Mesendoderm (in vitro differentiated cells): ENCODE results near the gene UCHL1.
"Not testable (repeated sequence)": the region's sequence is repeated elsewhere in the genome, so short reads cannot be mapped to it uniquely, and the experiment has no call there.

Experiments
- DNase-seq: peaks from one replicate; pipeline ENCODE4 v3.0.0; 2013
- H2AK5ac ChIP-seq: 2 replicates; pipeline ENCODE4 v1.6.1; 2013; ENCODE audit warnings: low read length, inconsistent platforms
- H2BK120ac ChIP-seq: 2 replicates; pipeline ENCODE4 v1.6.1; 2013; ENCODE audit warnings: low read depth, mild to moderate bottlenecking, low read length, moderate library complexity, mixed read lengths
- H2BK15ac ChIP-seq: replicated peaks from 2 replicates; pipeline ENCODE4 v1.6.1; 2013; ENCODE audit warnings: low read depth, mild to moderate bottlenecking, moderate library complexity
- H2BK5ac ChIP-seq: 2 replicates; pipeline ENCODE4 v1.6.1; 2013; ENCODE audit warnings: low read length, inconsistent platforms
- H3K18ac ChIP-seq: 2 replicates; pipeline ENCODE4 v1.6.1; 2013; ENCODE audit warnings: mild to moderate bottlenecking, low read length, mixed read lengths
- H3K23ac ChIP-seq: one replicate; pipeline ENCODE4 v1.6.1; 2013; ENCODE audit warnings: low read length
- H3K27ac ChIP-seq: 2 replicates; pipeline ENCODE4 v1.5.1; 2013; ENCODE audit warnings: low read depth, mild to moderate bottlenecking, inconsistent platforms, low read length, moderate library complexity
- H3K27me3 ChIP-seq: 2 replicates; pipeline ENCODE4 v1.6.1; 2013; ENCODE audit warnings: low read length, control low read depth, mild to moderate bottlenecking, inconsistent platforms; ENCODE audit not compliant: insufficient read depth, poor library complexity
- H3K36me3 ChIP-seq: 2 replicates; pipeline ENCODE4 v1.6.1; 2013; ENCODE audit warnings: low read length, inconsistent platforms; ENCODE audit not compliant: control insufficient read depth, insufficient read depth
- H3K4ac ChIP-seq: one replicate; pipeline ENCODE4 v1.6.1; 2013; ENCODE audit warnings: low read depth, mild to moderate bottlenecking, low read length, moderate library complexity
- H3K4me1 ChIP-seq: 2 replicates; pipeline ENCODE4 v1.6.1; 2013; ENCODE audit warnings: low read depth, low read length, inconsistent platforms; ENCODE audit not compliant: control insufficient read depth
- H3K4me2 ChIP-seq: 2 replicates; pipeline ENCODE4 v1.6.1; 2013; ENCODE audit warnings: low read length
- H3K4me3 ChIP-seq: 2 replicates; pipeline ENCODE4 v1.5.1; 2013; ENCODE audit warnings: mild to moderate bottlenecking, low read length
- H3K56ac ChIP-seq: one replicate; pipeline ENCODE4 v1.6.1; 2013; ENCODE audit warnings: low read length
- H3K79me1 ChIP-seq: 2 replicates; pipeline ENCODE4 v1.6.1; 2013; ENCODE audit warnings: low read length, inconsistent platforms
- H3K79me2 ChIP-seq: 2 replicates; pipeline ENCODE4 v1.6.1; 2013; ENCODE audit warnings: mild to moderate bottlenecking, low read length; ENCODE audit not compliant: control insufficient read depth, insufficient read depth
- H3K9ac ChIP-seq: 2 replicates; pipeline ENCODE4 v1.6.1; 2013; ENCODE audit warnings: low read length, inconsistent platforms
- H4K5ac ChIP-seq: one replicate; pipeline ENCODE4 v1.6.1; 2013; ENCODE audit warnings: low read length
- H4K8ac ChIP-seq: one replicate; pipeline ENCODE4 v1.6.1; 2013; ENCODE audit warnings: low read depth, mild to moderate bottlenecking, control low read depth, low read length, moderate library complexity
- WGBS: extraction: QIAGEN DNeasy Blood & Tissue Kit; methylation state at CpG from one replicate; pipeline ENCODE4 v1.1.7; 2013; ENCODE audit warnings: low lambda C conversion rate, missing lambda C conversion rate; ENCODE audit not compliant: insufficient coverage; ENCODE audit errors: extremely low coverage; 5-methylcytosine and 5-hydroxymethylcytosine counted together

UCHL1 gene

DNA sequence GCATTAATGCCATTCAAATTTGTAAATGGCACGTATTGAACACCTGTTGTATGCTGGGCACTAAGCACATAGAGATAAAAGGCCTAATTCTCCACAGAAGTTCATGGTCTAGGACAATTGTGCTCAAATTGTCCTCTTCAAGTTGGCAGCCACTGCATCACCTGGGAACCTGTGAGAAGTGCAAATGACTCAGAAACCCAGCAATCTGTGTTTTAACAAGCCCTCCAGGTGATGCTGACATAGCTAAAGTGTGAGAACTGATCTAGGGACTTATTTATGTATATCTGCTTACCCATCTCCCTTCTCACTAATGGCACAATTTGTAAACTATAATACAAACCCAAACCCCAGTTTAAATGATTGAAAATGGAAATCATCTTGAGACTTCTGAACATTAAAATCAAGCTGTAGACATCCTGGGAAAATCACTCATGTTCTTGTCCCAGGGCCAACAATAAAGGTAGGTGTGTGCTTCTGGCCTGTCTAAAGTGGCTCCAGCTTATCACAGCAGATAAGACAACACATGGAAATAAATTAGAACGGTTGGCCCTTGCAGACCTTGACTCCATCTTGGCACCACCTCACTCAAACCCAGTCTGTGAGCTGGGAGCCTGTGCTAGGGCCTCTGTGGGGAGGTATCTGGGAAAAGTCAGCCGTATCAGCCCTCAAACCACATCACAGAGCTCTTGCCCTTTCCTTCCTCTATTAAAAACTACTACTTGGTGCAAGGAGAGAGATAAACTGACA is 46.8 kb downstream of the UCHL1 start:
- Histone ChIP-seq H4K8ac (no peak overlapping the region), H3K4me2 (no peak overlapping the region), H3K4me1 (peaks cover 4% of the 10 kb centered on the region), H3K27ac (no peak overlapping the region), H3K56ac (no peak overlapping the region), H3K9ac (no peak overlapping the region), H2BK5ac (no peak overlapping the region), H2BK15ac (no peak overlapping the region), H3K36me3 (no peaks in the 10 kb centered on the region), H3K79me1 (no peaks in the 10 kb centered on the region), H3K79me2 (no peaks in the 10 kb centered on the region), H2BK120ac (no peak overlapping the region), H3K23ac (no peak overlapping the region), H3K4me3 (no peak overlapping the region), H4K5ac (no peak overlapping the region), H2AK5ac (no peak overlapping the region), H3K27me3 (no peaks in the 10 kb centered on the region), H3K4ac (no peak overlapping the region), H3K18ac (no peak overlapping the region)
- no peak for DNase-seq
- no CpG with 5 or more reads among the region's 3 CpGs for WGBS

DNA sequence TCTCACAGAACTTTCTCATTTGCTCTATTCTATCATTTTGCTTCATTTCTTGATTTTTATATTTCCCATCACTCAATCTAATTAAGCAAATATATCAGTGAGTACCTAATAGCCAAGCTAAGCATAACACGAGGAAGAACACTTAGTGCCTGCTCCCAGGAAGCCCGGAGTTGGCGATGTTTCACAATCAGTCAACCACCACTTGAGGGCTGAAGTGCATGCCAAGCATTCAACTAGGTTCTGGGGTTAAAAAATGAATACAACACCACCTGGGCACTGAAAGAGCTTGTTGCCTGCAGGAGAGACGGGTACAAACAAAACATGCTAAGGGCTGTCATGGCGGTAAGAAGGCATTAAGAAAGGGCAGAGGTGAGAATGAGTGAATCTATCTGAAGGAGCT is 47.5 kb downstream of the UCHL1 start:
- no peaks in the 10 kb centered on the region for H3K79me1 ChIP-seq
- H3K4ac ChIP-seq, result no peak overlapping the region
- H2BK15ac ChIP-seq, result no peak overlapping the region
- H3K4me1 ChIP-seq, result peaks cover 4% of the 10 kb centered on the region
- no peak overlapping the region for H3K27ac ChIP-seq
- no peak overlapping the region for H3K56ac ChIP-seq
- WGBS, result no CpG with 5 or more reads among the region's 5 CpGs
- H2BK120ac ChIP-seq, result no peak overlapping the region
- no peak overlapping the region for H2BK5ac ChIP-seq
- no peak overlapping the region for H4K8ac ChIP-seq
- H3K36me3 ChIP-seq, result no peaks in the 10 kb centered on the region
- H3K4me2 ChIP-seq, result no peak overlapping the region
- no peak for DNase-seq
- no peak overlapping the region for H4K5ac ChIP-seq
- no peak overlapping the region for H3K18ac ChIP-seq
- no peak overlapping the region for H3K4me3 ChIP-seq
- no peak overlapping the region for H3K9ac ChIP-seq
- no peak overlapping the region for H3K23ac ChIP-seq
- H3K27me3 ChIP-seq, result no peaks in the 10 kb centered on the region
- no peaks in the 10 kb centered on the region for H3K79me2 ChIP-seq
- no peak overlapping the region for H2AK5ac ChIP-seq

DNA sequence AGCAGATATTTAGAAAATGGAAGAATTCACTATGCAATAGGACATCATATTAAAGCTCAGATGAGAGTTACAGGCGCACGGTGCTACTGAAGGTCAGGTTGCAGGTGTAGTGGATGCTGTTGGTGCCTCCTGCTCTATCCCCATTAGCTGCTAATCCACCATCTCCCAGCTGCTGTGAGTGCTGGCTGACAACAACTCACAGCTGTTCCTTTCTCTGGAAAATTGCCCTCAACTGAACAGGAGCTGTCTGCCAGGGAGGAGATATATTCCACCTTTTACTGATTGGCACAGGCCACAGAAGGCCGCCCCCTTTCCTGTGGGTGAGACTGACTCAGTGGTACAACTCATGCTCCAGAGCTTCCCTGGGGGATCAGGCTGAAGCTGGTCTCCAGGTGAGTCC is 48.7 kb downstream of the UCHL1 start:
- DNase-seq, result no peak

DNA sequence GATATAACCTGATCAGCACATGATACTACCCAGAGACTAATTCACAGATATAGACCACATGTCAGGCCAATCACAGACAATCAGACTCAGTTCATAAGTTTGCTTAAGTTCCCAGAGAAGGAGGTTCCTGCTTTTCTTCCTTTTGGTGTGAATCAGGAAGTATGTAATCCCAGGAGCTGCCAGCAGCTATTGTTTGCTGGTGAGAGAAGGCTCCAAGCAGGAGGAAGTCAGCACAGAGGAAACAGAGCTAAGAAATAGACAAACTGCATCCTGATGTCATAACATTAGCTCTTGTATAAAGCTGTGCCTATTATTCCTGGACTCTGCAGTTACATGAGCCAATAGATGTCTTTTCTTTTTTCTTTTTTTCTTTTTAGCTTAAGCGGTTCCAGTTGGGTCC is 50.9 kb downstream of the UCHL1 start:
- Histone ChIP-seq H4K5ac (no peak overlapping the region), H3K79me2 (no peaks in the 10 kb centered on the region), H3K4me3 (no peak overlapping the region), H3K23ac (no peak overlapping the region), H3K9ac (no peak overlapping the region), H3K56ac (no peak overlapping the region), H4K8ac (no peak overlapping the region), H3K4me2 (no peak overlapping the region), H3K4me1 (peaks cover 4% of the 10 kb centered on the region), H2BK15ac (no peak overlapping the region), H3K27me3 (no peaks in the 10 kb centered on the region), H3K36me3 (no peaks in the 10 kb centered on the region), H3K27ac (no peak overlapping the region), H2BK120ac (no peak overlapping the region), H3K79me1 (no peaks in the 10 kb centered on the region), H2AK5ac (no peak overlapping the region), H2BK5ac (no peak overlapping the region), H3K4ac (no peak overlapping the region), H3K18ac (no peak overlapping the region)
- WGBS, result no CpG with 5 or more reads among the region's 1 CpG
- DNase-seq, result peak; percentile 23

More for the DNA sequence above, 48.7 kb downstream of the UCHL1 start:
- Histone ChIP-seq H3K79me2 (no peaks in the 10 kb centered on the region), H3K79me1 (no peaks in the 10 kb centered on the region), H3K27me3 (no peaks in the 10 kb centered on the region), H3K56ac (no peak overlapping the region), H2AK5ac (no peak overlapping the region), H4K8ac (no peak overlapping the region), H2BK120ac (no peak overlapping the region), H3K27ac (no peak overlapping the region), H2BK15ac (no peak overlapping the region), H2BK5ac (no peak overlapping the region), H3K4ac (no peak overlapping the region), H3K4me1 (peaks cover 4% of the 10 kb centered on the region), H3K4me2 (no peak overlapping the region), H4K5ac (no peak overlapping the region), H3K23ac (no peak overlapping the region), H3K36me3 (no peaks in the 10 kb centered on the region), H3K9ac (no peak overlapping the region), H3K4me3 (no peak overlapping the region), H3K18ac (no peak overlapping the region)
- WGBS, result no CpG with 5 or more reads among the region's 3 CpGs

DNA sequence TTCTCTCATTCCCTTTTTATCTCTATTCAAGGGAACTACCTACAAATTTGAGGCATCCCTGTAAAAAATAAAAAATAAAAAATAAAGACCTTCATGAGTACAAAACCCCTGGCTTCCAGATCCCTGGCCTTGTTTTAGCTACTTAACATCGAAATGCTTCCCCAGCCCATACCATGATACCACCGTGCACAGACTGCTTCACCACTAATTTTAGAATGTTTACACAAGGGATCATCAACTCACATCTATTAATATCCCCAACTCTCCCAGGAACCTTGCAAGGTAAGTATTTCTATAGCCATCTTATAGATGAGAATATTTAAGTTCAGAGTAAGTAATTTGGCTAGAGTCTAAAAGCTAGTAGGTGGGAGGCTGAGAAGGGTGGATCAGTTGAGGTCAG is 51.7 kb downstream of the UCHL1 start:
- Histone ChIP-seq H3K4me3 (no peak overlapping the region), H3K79me2 (no peaks in the 10 kb centered on the region), H3K18ac (no peak overlapping the region), H2BK5ac (no peak overlapping the region), H3K27ac (no peak overlapping the region), H3K4me1 (peaks cover 4% of the 10 kb centered on the region), H4K8ac (no peak overlapping the region), H3K9ac (no peak overlapping the region), H3K27me3 (no peaks in the 10 kb centered on the region), H2BK15ac (no peak overlapping the region), H2AK5ac (no peak overlapping the region), H3K36me3 (no peaks in the 10 kb centered on the region), H4K5ac (no peak overlapping the region), H3K23ac (no peak overlapping the region), H3K79me1 (no peaks in the 10 kb centered on the region), H3K4ac (no peak overlapping the region), H3K56ac (no peak overlapping the region), H3K4me2 (no peak overlapping the region), H2BK120ac (no peak overlapping the region)
- WGBS, result no CpG with 5 or more reads among the region's 2 CpGs
- no peak for DNase-seq

DNA sequence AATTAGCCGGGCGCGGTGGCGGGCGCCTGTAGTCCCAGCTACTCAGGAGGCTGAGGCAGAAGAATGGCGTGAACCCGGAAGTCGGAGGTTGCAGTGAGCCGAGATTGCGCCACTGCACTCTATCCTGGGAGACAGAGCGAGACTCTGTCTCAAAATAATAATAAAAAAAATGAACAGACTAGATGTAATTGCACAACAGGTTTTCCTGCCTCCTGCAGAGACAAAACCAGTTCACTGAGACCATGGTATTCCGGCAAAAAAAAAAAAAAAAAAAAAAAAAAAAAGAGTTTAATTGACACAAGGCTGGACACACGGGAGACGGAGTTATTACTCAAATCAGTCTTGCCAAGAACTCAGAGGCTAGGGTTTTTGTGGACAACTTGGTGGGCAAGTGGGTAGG is 58.7 kb downstream of the UCHL1 start:
- not testable (repeated sequence) for H4K8ac ChIP-seq, H3K4me1 ChIP-seq, H3K27me3 ChIP-seq, H3K4me3 ChIP-seq, H2AK5ac ChIP-seq, H3K9ac ChIP-seq, H4K5ac ChIP-seq, H3K36me3 ChIP-seq, H3K23ac ChIP-seq, H3K56ac ChIP-seq, DNase-seq, H3K4me2 ChIP-seq, H3K27ac ChIP-seq, H3K79me2 ChIP-seq, H3K79me1 ChIP-seq, H3K4ac ChIP-seq, H2BK15ac ChIP-seq, H3K18ac ChIP-seq, H2BK5ac ChIP-seq, H2BK120ac ChIP-seq
- WGBS, result no CpG with 5 or more reads among the region's 14 CpGs
